Measurements from ENCODE around the gene FBLN5.

DNA sequence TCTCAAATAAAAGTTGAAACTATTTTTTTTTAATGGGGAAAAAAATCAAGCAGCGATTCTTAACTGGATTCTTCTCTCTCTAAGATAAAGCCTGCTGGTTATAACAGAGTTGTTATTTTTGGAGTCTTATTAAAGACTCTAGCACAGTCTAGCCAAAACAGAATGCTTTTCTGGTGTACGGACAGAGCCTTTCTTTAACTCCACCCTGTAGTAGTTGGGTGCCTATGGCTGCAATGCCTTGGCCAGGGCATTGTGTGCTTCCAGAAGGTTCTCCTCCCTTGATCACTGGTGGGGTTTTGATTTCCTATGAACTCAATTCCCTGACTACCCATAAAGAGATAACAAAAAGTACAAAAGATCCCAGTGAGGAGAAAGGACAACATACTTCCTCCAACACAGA lies 44.4 kb downstream of the FBLN5 start:
- TF ChIP-seq CTCF (IDR thresholded peaks at IDR 0.05) (no peak), REST (IDR thresholded peaks at IDR 0.05; ENCODE audit: insufficient read depth in 1 of 2, low read depth in 2 of 2, low read length in 1 of 2) (no peak), POLR2AphosphoS5 (IDR thresholded peaks at IDR 0.05; ENCODE audit: low read depth, low read length) (no peak), SIN3A (IDR thresholded peaks at IDR 0.05; ENCODE audit: borderline replicate concordance, insufficient read depth, low read depth, low read length) (no peak)

Measured in Panc1 (cell line).